Measurements from ENCODE around the gene SPATA4.
"Not testable (repeated sequence)": the region's sequence is repeated elsewhere in the genome, so short reads cannot be mapped to it uniquely, and the experiment has no call there.

Gene SPATA4

GRCh38 chr4:176195184-176195978, at the start of gene SPATA4:
SPATA4 (minus strand) TSS chr4:176195585; CDS start chr4:176195562, 23 bp downstream.
- DNase-seq (ENCODE audit: low read depth): peak; percentile 87

GRCh38 chr4:176242764-176243347, 47.5 kb upstream of the SPATA4 start:
- no peak for DNase-seq (ENCODE audit: low read depth)

GRCh38 chr4:176241703-176242102, 46.3 kb upstream of the SPATA4 start:
- DNase-seq (ENCODE audit: low read depth): no peak

- no peak for DNase-seq (ENCODE audit: low read depth)
Measured at GRCh38 chr4:176238826-176239225, 43.4 kb upstream of the SPATA4 start.

GRCh38 chr4:176238157-176238610, 42.8 kb upstream of the SPATA4 start:
- DNase-seq (ENCODE audit: low read depth): no peak

GRCh38 chr4:176236946-176237345, 41.6 kb upstream of the SPATA4 start:
- DNase-seq (ENCODE audit: low read depth): no peak

- DNase-seq (ENCODE audit: low read depth): no peak
Measured at GRCh38 chr4:176230836-176231235, 35.5 kb upstream of the SPATA4 start.

- DNase-seq (ENCODE audit: low read depth): no peak
Measured at GRCh38 chr4:176229645-176230044, 34.3 kb upstream of the SPATA4 start.

GRCh38 chr4:176226736-176227135, 31.4 kb upstream of the SPATA4 start:
- DNase-seq (ENCODE audit: low read depth): no peak

- DNase-seq (ENCODE audit: low read depth): no peak
Measured at GRCh38 chr4:176223561-176223960, 28.2 kb upstream of the SPATA4 start.

- DNase-seq (ENCODE audit: low read depth): no peak
Measured at GRCh38 chr4:176222149-176222548, 26.8 kb upstream of the SPATA4 start.

- DNase-seq (ENCODE audit: low read depth): no peak
Measured at GRCh38 chr4:176217510-176217909, 22.1 kb upstream of the SPATA4 start.

GRCh38 chr4:176212351-176212750, 17.0 kb upstream of the SPATA4 start:
- DNase-seq (ENCODE audit: low read depth): not testable (repeated sequence)

- DNase-seq (ENCODE audit: low read depth): no peak
Measured at GRCh38 chr4:176210579-176211296, 15.4 kb upstream of the SPATA4 start.

- no peak for DNase-seq (ENCODE audit: low read depth)
Measured at GRCh38 chr4:176210101-176210500, 14.7 kb upstream of the SPATA4 start.

- no peak for DNase-seq (ENCODE audit: low read depth)
Measured at GRCh38 chr4:176209535-176209934, 14.2 kb upstream of the SPATA4 start.

- DNase-seq (ENCODE audit: low read depth): no peak
Measured at GRCh38 chr4:176207839-176208238, 12.5 kb upstream of the SPATA4 start.

- DNase-seq (ENCODE audit: low read depth): no peak
Measured at GRCh38 chr4:176205299-176205698, 9.9 kb upstream of the SPATA4 start.

GRCh38 chr4:176198316-176198903, 3.0 kb upstream of the SPATA4 start:
- no peak for DNase-seq (ENCODE audit: low read depth)

- DNase-seq (ENCODE audit: low read depth): no peak
Measured at GRCh38 chr4:176193938-176194337, 1.4 kb downstream of the SPATA4 start.

GRCh38 chr4:176193126-176193525, 2.3 kb downstream of the SPATA4 start:
- DNase-seq (ENCODE audit: low read depth): no peak

- DNase-seq (ENCODE audit: low read depth): no peak
Measured at GRCh38 chr4:176191974-176192373, 3.4 kb downstream of the SPATA4 start.

Measured in activated gamma-delta T cell treated with anti-CD3 and anti-CD28 coated beads, Interleukin-2, amount 50 U/mL, for 16 hours (primary cell).